K562 (cell line): ENCODE data around the gene NDUFB3. TPM values are rescaled to one million over a fixed set of nuclear protein-coding genes. Genes with fewer than 3 reads are reported as not detected.

ENCODE experiments used
- C11orf30 ChIP-seq: fragments of 450-650 bp; IDR thresholded peaks from 2 replicates; pipeline ENCODE4 v1.6.1; 2016; ENCODE audit warnings: low read depth, mild to moderate bottlenecking
- DDX20 ChIP-seq: fragments of 450-650 bp; IDR thresholded peaks from 2 replicates; pipeline ENCODE4 v1.6.1; 2016; ENCODE audit warnings: missing genetic modification characterization, low read depth, mild to moderate bottlenecking, missing compliant biosample characterization, moderate library complexity
- DMBX1 ChIP-seq: fragments of 250-450 bp; sonication (Bioruptor Pico); IDR thresholded peaks from 2 replicates; pipeline ENCODE4 v1.8.0; 2022; ENCODE audit warnings: inconsistent platforms, mild to moderate bottlenecking, moderate library complexity, borderline replicate concordance
- EHMT2 ChIP-seq: fragments of 450-650 bp; IDR thresholded peaks from 2 replicates; pipeline ENCODE4 v1.6.1; 2018; ENCODE audit warnings: antibody characterized with exemption
- EP400 ChIP-seq: fragments of 450-650 bp; IDR thresholded peaks from 2 replicates; pipeline ENCODE4 v1.6.1; 2017; ENCODE audit warnings: antibody characterized with exemption, mild to moderate bottlenecking, moderate library complexity
- ETV5 ChIP-seq: sonication (generic); formaldehyde crosslinking; IDR thresholded peaks from 2 replicates; pipeline ENCODE4 v1.4.0; 2020; ENCODE audit warnings: low read depth, mild to moderate bottlenecking, missing genetic modification reagents
- HDGF ChIP-seq: fragments of 450-650 bp; IDR thresholded peaks from 2 replicates; pipeline ENCODE4 v1.6.1; 2016
- MEF2D ChIP-seq: conservative IDR thresholded peaks from 2 replicates; pipeline ENCODE4 v1.6.1; 2016; ENCODE audit warnings: low read depth, missing genetic modification characterization, missing compliant biosample characterization
- NFE2L1 ChIP-seq: fragments of 450-650 bp; IDR thresholded peaks from 2 replicates; pipeline ENCODE4 v1.6.1; 2016; ENCODE audit warnings: missing genetic modification characterization, low read depth, mild to moderate bottlenecking, missing compliant biosample characterization, moderate library complexity, borderline replicate concordance
- NFIC ChIP-seq: fragments of 450-650 bp; IDR thresholded peaks from 2 replicates; pipeline ENCODE4 v1.6.1; 2017; ENCODE audit warnings: mild to moderate bottlenecking, inconsistent platforms
- NKRF ChIP-seq: fragments of 450-650 bp; IDR thresholded peaks from 2 replicates; pipeline ENCODE4 v1.6.1; 2016; ENCODE audit warnings: borderline replicate concordance
- NUFIP1 ChIP-seq: fragments of 450-650 bp; IDR thresholded peaks from 2 replicates; pipeline ENCODE4 v1.6.1; 2018; ENCODE audit not compliant: partially characterized antibody
- POLR2AphosphoS2 ChIP-seq: IDR thresholded peaks from 2 replicates; pipeline ENCODE4 v1.6.1; 2012; ENCODE audit warnings: low read length, improper control_type of control experiment
- POLR2AphosphoS5 ChIP-seq: IDR thresholded peaks from 2 replicates; pipeline ENCODE4 v1.6.1; 2011; ENCODE audit warnings: mild to moderate bottlenecking, low read depth, low read length, moderate library complexity; ENCODE audit not compliant: control insufficient read depth, insufficient read depth
- SMARCA5 ChIP-seq: fragments of 450-650 bp; IDR thresholded peaks from 2 replicates; pipeline ENCODE4 v1.6.1; 2016
- SMARCC2 ChIP-seq: fragments of 450-650 bp; IDR thresholded peaks from 2 replicates; pipeline ENCODE4 v1.6.1; 2017; ENCODE audit warnings: antibody characterized with exemption, moderate library complexity, mild to moderate bottlenecking, low read depth
- SP2 ChIP-seq: IDR thresholded peaks from 2 replicates; pipeline ENCODE4 v1.6.1; 2011; ENCODE audit warnings: mild to moderate bottlenecking, low read depth, low read length, moderate library complexity; ENCODE audit not compliant: poor library complexity, severe bottlenecking; ENCODE audit errors: extremely low read depth
- TAF9B ChIP-seq: fragments of 450-650 bp; IDR thresholded peaks from 2 replicates; pipeline ENCODE4 v1.6.1; 2018; ENCODE audit warnings: mild to moderate bottlenecking; ENCODE audit not compliant: partially characterized antibody
- TAL1 ChIP-seq: fragments of 450-650 bp; IDR thresholded peaks from 2 replicates; pipeline ENCODE4 v1.6.1; 2016; ENCODE audit warnings: mild to moderate bottlenecking
- TARDBP ChIP-seq: fragments of 450-650 bp; IDR thresholded peaks from 2 replicates; pipeline ENCODE4 v1.6.1; 2016
- WHSC1 ChIP-seq: IDR thresholded peaks from one replicate; pipeline ENCODE4 v1.6.1; 2012; ENCODE audit warnings: low read length, control low read depth, inconsistent platforms
- ZBTB2 ChIP-seq: fragments of 450-650 bp; IDR thresholded peaks from 2 replicates; pipeline ENCODE4 v1.6.1; 2016; ENCODE audit warnings: antibody characterized with exemption
- ZNF143 ChIP-seq: sonication (generic); formaldehyde crosslinking; IDR thresholded peaks from 2 replicates; pipeline ENCODE4 v1.9.0; 2022; ENCODE audit warnings: mild to moderate bottlenecking, missing genetic modification reagents
- ZNF311 ChIP-seq: fragments of 250-450 bp; sonication (Bioruptor Pico); IDR thresholded peaks from 2 replicates; pipeline ENCODE4 v1.4.0; 2020; ENCODE audit warnings: mild to moderate bottlenecking, moderate library complexity
- ZNF316 ChIP-seq: fragments of 450-650 bp; IDR thresholded peaks from 2 replicates; pipeline ENCODE4 v1.6.1; 2016
- ZNF57 ChIP-seq: fragments of 450-650 bp; formaldehyde crosslinking; IDR thresholded peaks from 2 replicates; pipeline ENCODE4 v1.4.0; 2020; ENCODE audit warnings: mild to moderate bottlenecking, moderate library complexity
- polyA plus RNA-seq, 8 experiments: library from polyadenylated mRNA; depleted of rRNA in 4 of 8; stranded (reverse) in 5 of 8; unstranded in 3 of 8; fragments of >200 nt; fragmentation: Nextera tagmentation in 2 of 8; fragmentation: Illumina TruSeq in 1 of 8; extraction: Ambion mirVana in 2 of 8; extraction: Trizol in 1 of 8; gene quantifications; 2 replicates each; pipeline versions ENCODE4 v1.2.1 to v1.2.3, GENCODE V29; 2011 to 2014; ENCODE audit warnings: inconsistent platforms in 1 of 8, missing spikeins in 1 of 8
- total RNA-seq, 7 experiments: library from RNA; depleted of rRNA in 6 of 7; stranded (reverse); fragments of >200 nt in 6 of 7; fragmentation: Illumina TruSeq in 2 of 7; extraction: Trizol in 2 of 7; gene quantifications; 2 replicates each; pipeline versions ENCODE4 v1.2.1 to v1.2.3, GENCODE V29; 2011 to 2021; ENCODE audit warnings: low replicate concordance in 1 of 7

Gene NDUFB3
- total and polyA plus RNA-seq, 9 of the 15 experiments (the other 6 are each of a cell fraction or from before 2014, with no cell fraction given): 126 to 786 (median 156) TPM

GRCh38 chr2:201130524-201131186 lies 58.9 kb downstream of the NDUFB3 start (continued):
- TF ChIP-seq EP400: peak; percentile 31; the same call in 1 of the 2 replicates
- TF ChIP-seq C11orf30: peak; percentile 41
- 0 out of 2 replicates have a peak, but pooled peaks have one; percentile 64 for TF ChIP-seq SMARCA5
- TF ChIP-seq ZNF311 (CRISPR knock-in tag): 0 out of 2 replicates have a peak, but pooled peaks have one; percentile 20
- no peak for TF ChIP-seq DDX20
- TF ChIP-seq SMARCC2: peak; percentile 45; the same call in 1 of the 2 replicates
- TF ChIP-seq SP2: no peak
- peak; percentile 53; the same call in 1 of the 2 replicates for TF ChIP-seq POLR2AphosphoS5
- peak; percentile 38; the same call in 1 of the 2 replicates for TF ChIP-seq DMBX1 (CRISPR knock-in tag)
- TF ChIP-seq NFE2L1 (tag): no peak
- no peak for TF ChIP-seq ZNF316
- TF ChIP-seq TARDBP: no peak
- peak; percentile 40; the same call in 1 of the 2 replicates for TF ChIP-seq TAL1
- 0 out of 2 replicates have a peak, but pooled peaks have one; percentile 39 for TF ChIP-seq ETV5 (CRISPR knock-in tag)
- no peak for TF ChIP-seq POLR2AphosphoS2
- no peak for TF ChIP-seq NKRF
- no peak for TF ChIP-seq MEF2D
- TF ChIP-seq ZNF143 (CRISPR knock-in tag): no peak
- TF ChIP-seq HDGF: 0 out of 2 replicates have a peak, but pooled peaks have one; percentile 41
- TF ChIP-seq NUFIP1: no peak
- no peak for TF ChIP-seq ZNF57 (CRISPR knock-in tag)
- TF ChIP-seq EHMT2: 0 out of 2 replicates have a peak, but pooled peaks have one; percentile 13
- TF ChIP-seq TAF9B: peak; percentile 54
- TF ChIP-seq ZBTB2: no peak
- 0 out of 2 replicates have a peak, but pooled peaks have one; percentile 24 for TF ChIP-seq NFIC
- TF ChIP-seq WHSC1: no peak
